ENCODE measurements around the gene MATN1. TPM values are rescaled to one million over a fixed set of nuclear protein-coding genes. Genes with fewer than 3 reads are reported as not detected.

The MATN1 gene
- total RNA-seq, 1 donor from 2014 or later, result not detected

DNA sequence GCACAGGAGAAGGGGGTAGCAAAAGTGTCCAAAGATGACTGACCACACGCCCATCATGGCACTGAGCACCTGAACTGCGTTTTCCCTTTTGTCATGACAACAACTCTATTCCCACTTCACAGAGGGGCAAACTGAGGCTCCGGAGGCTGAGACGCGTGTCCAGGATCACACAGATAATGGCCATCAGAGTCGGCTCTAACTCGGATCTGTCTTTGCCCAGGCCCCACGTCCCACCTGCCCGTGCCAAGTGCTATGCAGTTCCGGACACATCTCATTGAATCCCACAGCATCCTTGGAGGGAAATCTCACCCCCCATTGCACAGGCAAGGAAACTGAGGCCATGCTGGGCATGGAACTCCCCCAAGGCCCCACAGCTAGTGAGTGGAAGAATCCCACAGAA lies 62.1 kb downstream of the MATN1 start:
- H3K36me3 ChIP-seq, result no peaks in the 10 kb centered on the region
- H3K4me3 ChIP-seq, result no peak overlapping the region
- H3K27me3 ChIP-seq (ENCODE audit: low read depth), result peaks cover 39% of the 10 kb centered on the region
- no peak overlapping the region for H3K27ac ChIP-seq (replicated peaks)
- intact Hi-C loops (cut with micrococcal nuclease), result no loop called here
- H3K9me3 ChIP-seq (replicated peaks), result no peaks in the 10 kb centered on the region
- TF ChIP-seq, protein P1, sequence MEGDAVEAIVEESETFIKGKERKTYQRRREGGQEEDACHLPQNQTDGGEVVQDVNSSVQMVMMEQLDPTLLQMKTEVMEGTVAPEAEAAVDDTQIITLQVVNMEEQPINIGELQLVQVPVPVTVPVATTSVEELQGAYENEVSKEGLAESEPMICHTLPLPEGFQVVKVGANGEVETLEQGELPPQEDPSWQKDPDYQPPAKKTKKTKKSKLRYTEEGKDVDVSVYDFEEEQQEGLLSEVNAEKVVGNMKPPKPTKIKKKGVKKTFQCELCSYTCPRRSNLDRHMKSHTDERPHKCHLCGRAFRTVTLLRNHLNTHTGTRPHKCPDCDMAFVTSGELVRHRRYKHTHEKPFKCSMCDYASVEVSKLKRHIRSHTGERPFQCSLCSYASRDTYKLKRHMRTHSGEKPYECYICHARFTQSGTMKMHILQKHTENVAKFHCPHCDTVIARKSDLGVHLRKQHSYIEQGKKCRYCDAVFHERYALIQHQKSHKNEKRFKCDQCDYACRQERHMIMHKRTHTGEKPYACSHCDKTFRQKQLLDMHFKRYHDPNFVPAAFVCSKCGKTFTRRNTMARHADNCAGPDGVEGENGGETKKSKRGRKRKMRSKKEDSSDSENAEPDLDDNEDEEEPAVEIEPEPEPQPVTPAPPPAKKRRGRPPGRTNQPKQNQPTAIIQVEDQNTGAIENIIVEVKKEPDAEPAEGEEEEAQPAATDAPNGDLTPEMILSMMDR (IDR thresholded peaks at IDR 0.05; ENCODE audit: borderline replicate concordance), result no peak
- no peaks in the 10 kb centered on the region for H3K4me1 ChIP-seq
- DNase-seq, result no peak

Small RNA genes lying within 50 kb of the gene (microRNA-seq; reads per million reads assigned to microRNA genes)
- not detected for gene MIR4420

Other genes with a start within 250 kb of the MATN1 start
- gene LAPTM5, start 34.2 kb upstream of the MATN1 start, total RNA-seq, result 18.8 TPM
- gene SDC3, start 185.2 kb upstream of the MATN1 start, total RNA-seq, result 25.3 TPM

Measured in left ventricle myocardium inferior (tissue), 1 donor.